ENCODE data around the gene TMPRSS15. TPM values are rescaled to one million over a fixed set of nuclear protein-coding genes. Genes with fewer than 3 reads are reported as not detected.
"Not testable (repeated sequence)": the region's sequence is repeated elsewhere in the genome, so short reads cannot be mapped to it uniquely, and the experiment has no call there.

The TMPRSS15 gene
- polyA plus RNA-seq (2012; ENCODE audit: insufficient read depth, insufficient read length): not detected

DNA sequence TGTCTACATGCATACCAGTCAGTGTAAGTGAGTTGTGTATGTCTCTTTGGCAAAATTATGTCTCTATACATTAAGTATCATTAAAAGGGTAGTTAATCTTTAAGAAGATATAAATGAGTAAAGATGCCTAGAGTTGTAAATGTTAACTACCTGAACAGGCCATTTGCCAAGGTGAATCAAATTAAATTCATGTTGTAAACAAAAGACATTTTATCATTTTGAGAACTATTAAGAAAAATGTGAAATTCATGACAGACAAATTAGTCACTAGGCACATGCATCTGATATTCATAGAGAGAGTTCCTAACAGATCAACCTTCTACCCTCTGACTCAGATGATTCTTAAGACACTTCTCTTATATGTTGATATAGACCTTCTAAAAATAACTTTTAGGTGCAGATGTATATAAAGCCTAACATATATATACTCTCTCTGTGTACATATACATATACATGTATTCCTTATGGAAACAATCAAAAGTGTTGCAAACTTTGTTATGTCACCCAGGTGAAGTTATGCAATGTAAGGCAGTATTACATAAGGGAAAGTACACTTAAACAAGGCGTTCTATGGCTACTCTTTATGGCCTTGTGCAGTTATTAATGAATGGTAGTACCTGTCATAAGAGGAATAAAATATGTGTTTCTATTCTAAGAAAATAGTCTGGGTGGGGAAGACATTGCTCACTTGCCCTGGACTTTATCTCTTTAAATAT is at the start of gene TMPRSS15:
TSS of gene TMPRSS15 (minus strand) at position 51 of the 716 bp plus-strand sequence. CDS start 163 bp downstream, outside the sequence.
- no peak for DNase-seq (ENCODE audit: low read depth, low spot score)
- H3K4me3 ChIP-seq (ENCODE audit: low read length): no peak within 1 kb of the TSS

DNA sequence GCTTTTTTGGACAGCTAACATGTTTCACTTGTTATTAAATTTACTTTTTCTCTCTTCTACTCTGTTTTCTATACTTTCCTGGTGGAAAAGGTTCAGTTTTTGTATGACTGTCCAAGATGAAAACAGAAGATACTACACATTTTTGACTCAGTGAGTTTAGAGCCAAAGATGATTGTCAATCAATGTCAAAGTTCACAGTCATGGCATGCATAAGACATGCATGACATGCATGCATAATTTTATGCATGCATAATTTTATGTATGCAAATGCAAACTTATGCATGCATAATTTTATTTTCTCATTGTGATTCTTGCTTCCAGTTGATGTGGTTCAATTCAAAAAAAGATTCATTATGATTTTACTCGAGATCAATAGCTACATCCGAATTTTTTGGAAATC is 48.1 kb upstream of the TMPRSS15 start:
- DNase-seq (ENCODE audit: low read depth, low spot score): no peak
- H3K4me3 ChIP-seq (ENCODE audit: low read length): no peak overlapping the region

DNA sequence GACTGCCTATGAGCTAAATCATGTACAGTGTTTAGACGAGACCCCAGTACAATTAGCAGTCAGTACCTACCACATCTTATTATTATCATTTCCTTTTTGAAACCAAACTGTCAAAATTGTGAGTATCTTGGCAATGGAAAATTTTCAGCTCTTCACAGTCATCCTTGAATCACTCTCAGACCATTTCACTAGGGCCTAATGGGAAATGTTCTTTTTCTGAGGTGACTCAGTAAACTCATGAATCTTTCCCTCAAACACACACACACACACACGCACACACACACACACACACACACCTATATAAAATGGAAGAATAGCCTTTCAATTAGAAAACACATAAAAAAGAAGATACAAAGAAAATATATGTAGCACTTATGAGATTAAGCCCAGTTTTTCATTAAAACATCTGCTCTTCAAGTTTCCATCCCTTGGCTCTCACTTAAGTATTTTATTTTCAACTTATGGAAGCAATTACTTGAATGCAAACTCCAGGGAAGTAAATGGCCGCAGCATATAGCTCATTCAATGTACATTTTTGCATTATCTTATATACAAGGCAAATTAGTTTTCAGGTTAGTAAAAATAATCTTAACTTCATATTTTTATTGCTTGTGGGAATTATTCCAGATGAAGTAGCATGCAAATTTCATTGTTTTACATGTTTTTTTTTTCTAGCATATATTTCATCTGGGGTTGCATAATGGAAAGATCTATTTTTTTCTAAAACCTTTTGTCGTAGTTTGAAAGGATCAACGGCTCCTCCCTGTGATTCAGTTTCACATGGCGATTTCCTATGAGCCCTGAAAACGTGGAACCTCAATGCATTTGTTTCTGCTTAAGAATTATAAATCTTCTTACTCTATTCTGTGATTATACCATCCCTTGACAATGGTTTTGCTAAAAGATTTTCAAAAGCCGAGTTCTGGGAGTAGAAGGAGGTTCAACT is 46.3 kb upstream of the TMPRSS15 start:
- H3K4me3 ChIP-seq (ENCODE audit: low read length): no peak overlapping the region

DNA sequence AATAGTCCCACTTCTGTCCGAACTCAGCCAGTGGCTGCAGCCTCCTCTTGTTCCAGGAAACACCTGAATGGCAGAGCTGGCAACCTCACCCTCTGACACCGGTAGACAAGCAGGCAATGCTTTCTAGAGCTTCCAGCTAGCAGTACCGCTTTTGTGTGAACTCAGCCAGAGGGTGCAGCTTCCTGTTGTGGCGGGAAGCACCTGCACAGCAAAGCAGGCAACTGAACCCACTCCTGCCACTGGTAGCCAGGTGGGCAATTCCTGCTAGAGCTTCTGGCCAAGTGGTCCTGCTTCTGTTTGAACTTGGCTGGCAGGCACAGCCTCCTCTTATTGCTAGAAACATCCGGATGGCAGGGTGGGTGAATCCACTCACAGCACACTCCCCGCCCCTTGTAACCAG is 40.1 kb upstream of the TMPRSS15 start:
- no peak overlapping the region for H3K4me3 ChIP-seq (ENCODE audit: low read length)
- peak; percentile 99 for DNase-seq (ENCODE audit: low read depth, low spot score)

More for the DNA sequence above, 46.3 kb upstream of the TMPRSS15 start:
- no peak for DNase-seq (ENCODE audit: low read depth, low spot score)

DNA sequence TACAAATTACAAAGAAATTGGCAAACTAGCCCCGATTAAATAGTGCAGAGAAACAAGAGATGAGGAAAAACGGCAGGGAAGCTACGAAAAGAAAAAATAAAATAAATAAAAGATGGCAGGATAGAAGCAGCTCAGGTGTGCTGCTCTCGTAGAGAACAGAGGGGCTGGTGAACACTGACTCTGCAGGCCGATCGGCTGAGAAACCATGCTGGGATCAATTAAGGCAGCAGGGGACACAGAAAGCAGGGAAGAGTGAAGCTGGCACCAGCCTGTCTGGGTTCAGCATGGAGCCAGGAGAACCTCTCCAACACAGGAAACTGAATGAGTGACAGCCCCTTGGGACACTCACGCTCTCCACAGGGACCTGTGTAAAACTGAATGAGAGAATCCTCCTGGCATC is 39.5 kb upstream of the TMPRSS15 start:
- peak overlapping the region; percentile 2; the same call in 1 of the 2 replicates for H3K4me3 ChIP-seq (ENCODE audit: low read length)
- DNase-seq (ENCODE audit: low read depth, low spot score): no peak

DNA sequence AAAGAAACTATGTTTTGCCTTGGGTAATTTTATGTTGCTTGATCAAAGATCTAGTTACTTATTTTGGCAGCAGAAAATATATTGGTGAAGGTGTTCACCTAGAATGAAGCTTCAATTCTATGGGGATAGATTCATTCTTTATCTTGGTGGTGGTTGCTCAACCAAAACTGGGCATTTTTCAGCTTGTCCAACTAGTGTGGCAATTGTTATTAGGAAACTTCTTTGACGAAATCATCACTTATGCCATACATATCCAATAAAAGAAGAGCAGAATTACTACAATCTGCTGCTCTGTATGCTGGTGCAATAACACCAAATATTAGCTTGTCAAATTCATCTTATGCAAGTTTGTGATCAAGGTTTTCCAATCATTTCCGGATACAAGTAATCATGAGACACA is 26.8 kb upstream of the TMPRSS15 start:
- DNase-seq (ENCODE audit: low read depth, low spot score): no peak
- no peak overlapping the region for H3K4me3 ChIP-seq (ENCODE audit: low read length)

DNA sequence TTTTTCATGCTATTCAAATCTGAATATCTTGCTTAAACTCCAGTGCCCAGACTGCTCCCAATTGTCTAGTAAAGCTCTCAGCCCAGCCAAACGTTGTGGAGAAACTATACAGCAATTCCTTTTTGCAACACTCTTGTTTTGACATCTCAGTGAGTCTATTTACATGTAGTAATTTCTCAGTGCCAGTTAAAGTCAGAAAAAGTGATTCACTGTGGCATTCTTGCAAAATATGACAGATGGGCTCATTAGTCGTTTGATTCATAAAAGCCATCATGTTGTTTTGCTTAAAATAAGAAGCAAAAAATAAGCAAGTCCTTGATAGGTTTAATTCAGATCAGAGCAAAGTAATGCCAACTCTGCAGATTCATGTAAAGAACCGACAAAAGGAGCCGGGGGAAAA is 20.7 kb upstream of the TMPRSS15 start:
- no peak overlapping the region for H3K4me3 ChIP-seq (ENCODE audit: low read length)

DNA sequence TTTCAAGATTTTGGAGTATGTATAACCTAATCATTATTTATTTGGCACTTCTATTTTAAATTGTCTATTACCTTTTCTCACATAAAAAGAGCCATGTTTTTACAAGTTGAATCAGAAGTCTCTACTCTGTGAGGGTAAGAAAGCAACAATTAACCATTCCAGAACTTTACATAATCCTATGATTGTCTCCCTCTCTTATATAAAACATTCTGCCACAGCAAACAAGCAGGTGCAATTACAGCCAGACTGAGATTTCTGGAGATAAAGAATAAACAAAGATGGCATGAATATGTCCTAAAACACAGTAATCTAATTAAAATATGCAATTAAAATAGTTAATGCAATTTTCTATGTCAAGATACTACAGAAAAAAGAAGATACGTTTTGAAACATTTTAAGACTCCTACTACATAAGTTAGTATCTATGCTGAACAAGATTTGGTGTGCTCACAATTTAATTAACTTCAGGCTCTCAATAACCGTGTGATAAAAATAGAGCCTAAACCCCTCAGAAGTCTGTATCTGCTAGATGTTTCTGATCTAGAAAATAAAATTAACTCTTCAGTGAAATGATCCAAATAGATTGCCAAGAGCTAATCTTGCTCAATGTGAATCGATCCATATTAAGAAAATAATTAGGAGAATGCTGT is 13.7 kb upstream of the TMPRSS15 start:
- no peak overlapping the region for H3K4me3 ChIP-seq (ENCODE audit: low read length)
- DNase-seq (ENCODE audit: low read depth, low spot score): no peak

More for the DNA sequence above, 20.7 kb upstream of the TMPRSS15 start:
- DNase-seq (ENCODE audit: low read depth, low spot score): no peak

DNA sequence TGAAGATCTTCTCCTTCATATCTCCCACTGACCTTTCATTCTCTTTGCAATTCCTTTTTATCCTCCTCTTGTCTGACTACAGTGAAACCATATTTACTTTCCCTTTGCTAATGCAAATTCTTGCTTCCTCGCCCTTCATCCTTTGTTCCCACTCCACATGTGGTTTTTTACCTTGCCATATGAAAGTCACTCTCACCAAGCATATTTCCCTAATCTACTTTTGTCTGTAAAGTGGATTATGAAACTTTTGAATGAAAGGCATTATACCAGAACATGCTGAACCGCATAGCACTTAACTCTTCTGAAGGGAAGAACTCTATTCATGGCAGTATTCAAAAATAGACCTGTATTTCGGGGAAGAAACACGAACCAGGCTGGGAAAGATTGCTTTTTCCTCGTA is 8.0 kb upstream of the TMPRSS15 start:
- no peak overlapping the region for H3K4me3 ChIP-seq (ENCODE audit: low read length)
- DNase-seq (ENCODE audit: low read depth, low spot score): peak; percentile 10

DNA sequence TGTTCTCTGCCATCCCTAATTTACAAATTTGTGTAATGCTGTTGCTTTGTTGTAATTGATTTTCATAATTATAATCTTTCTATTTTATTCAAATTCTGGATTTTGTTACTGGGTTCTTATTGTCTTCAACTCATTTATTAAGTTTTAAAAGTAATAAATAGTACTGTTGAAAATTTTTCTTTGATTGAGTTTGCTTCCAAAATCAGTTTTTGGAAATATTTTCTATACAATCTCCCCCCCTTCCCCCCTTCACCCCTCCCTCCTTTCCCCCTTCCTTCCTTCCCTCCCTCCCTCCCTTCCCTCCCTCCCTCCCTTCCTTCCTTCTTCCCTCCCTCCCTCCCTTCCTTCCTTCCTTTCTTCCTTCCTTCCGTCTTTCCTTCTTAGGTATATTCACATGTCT is 6.0 kb upstream of the TMPRSS15 start:
- DNase-seq (ENCODE audit: low read depth, low spot score): no peak
- H3K4me3 ChIP-seq (ENCODE audit: low read length): no peak overlapping the region

DNA sequence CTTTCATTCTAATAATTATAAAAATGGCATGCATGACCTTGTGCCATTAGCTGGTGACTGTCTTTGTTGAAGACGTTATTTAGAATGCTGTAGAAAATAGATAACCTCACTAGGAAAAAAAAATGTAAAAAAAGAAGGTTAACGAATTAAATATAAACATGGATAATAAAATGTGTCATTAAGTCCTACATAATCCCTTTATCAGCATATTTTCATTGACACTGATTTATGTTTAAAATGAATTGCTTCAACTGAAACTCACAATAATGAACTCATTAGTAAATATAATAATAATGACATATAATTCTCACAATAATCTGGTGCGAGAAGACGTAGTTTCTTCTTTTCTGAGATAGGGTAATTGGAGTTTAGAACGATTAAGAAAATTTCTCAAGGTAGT is 4.7 kb downstream of the TMPRSS15 start:
- H3K4me3 ChIP-seq (ENCODE audit: low read length): no peak overlapping the region
- DNase-seq (ENCODE audit: low read depth, low spot score): no peak

DNA sequence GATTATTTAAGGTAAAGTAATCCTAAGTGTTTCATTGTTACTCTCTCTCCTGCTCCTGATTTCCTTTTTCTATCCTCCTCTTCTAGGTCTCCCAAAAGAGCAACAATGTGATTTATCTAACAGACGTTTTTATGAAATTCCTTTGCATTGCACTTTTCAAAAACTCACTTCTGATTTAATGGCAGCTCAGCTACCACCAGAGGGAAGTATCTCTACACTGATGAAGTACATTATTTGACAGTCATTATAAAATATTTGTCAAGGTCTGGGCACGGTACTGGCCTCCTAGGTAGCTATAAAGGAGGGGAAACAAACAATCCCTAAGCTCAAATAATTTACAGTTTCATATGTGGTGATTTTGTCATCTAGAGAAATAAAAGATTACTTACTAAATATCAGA is 15.6 kb downstream of the TMPRSS15 start:
- peak; percentile 20 for DNase-seq (ENCODE audit: low read depth, low spot score)

DNA sequence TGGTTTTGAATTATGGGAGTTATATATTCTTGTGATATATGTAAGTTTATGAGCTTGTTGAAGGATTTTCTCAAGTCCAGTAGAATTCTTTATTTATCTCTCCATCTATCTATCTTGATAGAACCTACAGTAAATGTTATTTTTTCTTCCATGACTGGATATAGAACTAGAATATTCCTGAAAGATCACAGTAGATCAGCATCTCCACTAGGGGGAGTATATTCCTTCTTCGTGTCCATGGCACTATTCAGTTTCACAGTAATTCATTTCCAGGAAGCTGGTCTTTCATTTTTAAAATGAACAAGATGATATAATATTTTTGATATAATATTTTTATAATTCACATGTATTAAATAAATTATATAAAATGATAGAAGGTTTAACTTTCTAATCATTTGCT is 18.8 kb downstream of the TMPRSS15 start:
- H3K4me3 ChIP-seq (ENCODE audit: low read length): no peak overlapping the region
- DNase-seq (ENCODE audit: low read depth, low spot score): peak; percentile 50

More for the DNA sequence above, 15.6 kb downstream of the TMPRSS15 start:
- no peak overlapping the region for H3K4me3 ChIP-seq (ENCODE audit: low read length)

DNA sequence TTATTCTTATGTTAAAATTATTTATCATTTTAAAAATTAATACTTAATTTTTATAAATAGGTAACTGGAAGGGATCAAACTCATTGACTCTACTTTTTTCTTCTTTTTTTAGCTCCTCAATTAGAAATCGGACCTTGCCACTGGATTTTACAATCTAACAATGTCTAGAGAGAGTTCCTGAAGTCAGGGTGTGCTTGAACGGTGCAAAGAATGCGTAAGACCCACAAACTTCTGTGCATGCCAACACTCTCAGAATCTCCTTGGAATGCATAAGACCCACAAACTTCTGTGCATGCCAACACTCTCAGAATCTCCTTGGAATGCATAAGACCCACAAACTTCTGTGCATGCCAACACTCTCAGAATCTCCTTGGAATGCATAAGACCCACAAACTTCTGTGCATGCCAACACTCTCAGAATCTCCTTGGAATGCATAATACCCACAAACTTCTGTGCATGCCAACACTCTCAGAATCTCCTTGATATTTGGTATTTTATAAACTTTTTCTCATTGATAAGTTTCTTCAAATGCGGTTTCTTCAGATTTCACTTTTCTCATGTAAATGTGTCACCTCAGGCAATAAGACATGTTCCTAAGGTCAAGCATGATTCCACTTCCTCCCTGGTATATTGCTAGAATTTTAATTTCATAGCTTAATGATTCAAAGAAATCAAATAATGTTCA is 20.5 kb downstream of the TMPRSS15 start:
- DNase-seq (ENCODE audit: low read depth, low spot score); H3K4me3 ChIP-seq (ENCODE audit: low read length): not testable (repeated sequence)

DNA sequence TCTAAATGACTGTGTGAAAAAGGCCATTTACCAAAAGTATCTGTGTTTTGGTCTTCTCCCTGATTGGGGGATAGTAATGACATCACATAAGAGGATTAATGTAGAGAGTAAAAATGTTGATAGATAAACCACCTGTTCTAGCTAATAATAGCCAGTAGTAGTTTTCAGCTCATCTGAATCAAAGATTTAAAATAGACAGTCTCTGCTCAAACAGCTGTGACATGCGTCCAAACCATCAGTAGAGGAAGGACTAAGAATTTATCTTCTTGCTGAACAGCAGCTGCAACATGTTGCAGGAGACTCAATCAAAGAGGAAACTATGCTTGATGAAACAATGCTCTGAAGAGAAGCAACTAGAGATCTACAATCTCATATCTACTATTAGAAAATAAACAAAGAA is 21.4 kb downstream of the TMPRSS15 start:
- H3K4me3 ChIP-seq (ENCODE audit: low read length): no peak overlapping the region
- DNase-seq (ENCODE audit: low read depth, low spot score): no peak

DNA sequence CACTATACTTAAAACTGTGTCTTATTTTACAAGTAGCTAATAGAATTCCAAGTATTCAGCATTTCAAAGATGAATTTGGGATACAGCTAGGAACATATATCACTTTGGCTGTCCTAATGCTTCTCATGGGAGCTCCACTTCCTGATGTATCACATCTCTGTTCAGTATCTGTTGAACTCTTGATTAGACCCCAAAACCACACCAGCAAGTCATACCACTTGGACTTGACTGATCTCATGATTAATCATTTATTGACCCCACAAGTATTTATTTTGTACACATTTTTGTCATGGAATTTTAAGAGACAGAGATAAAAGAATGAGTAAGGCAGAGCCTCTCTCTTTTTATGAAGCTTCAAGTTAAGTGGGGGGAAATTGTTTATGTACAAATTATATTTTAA is 30.0 kb downstream of the TMPRSS15 start:
- no peak for DNase-seq (ENCODE audit: low read depth, low spot score)
- no peak overlapping the region for H3K4me3 ChIP-seq (ENCODE audit: low read length)

DNA sequence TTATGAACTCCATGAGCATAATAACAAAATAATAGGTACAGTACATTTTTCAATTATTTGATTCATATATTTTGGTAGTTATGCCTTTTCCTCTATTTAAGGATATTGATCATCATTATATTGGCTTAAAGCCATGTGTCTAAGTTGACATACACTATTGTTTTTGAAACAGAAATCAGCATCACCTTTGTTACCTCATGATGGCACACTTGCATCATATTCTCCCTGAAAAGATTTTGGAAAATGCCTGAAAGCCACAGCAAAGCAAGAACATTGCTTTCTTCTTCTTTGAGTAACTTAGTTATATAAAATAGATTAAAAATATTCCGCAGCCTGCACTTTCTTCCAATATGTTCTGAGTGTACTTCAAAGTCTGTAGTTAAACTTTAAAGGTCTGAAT is 33.3 kb downstream of the TMPRSS15 start:
- no peak overlapping the region for H3K4me3 ChIP-seq (ENCODE audit: low read length)
- DNase-seq (ENCODE audit: low read depth, low spot score): no peak

DNA sequence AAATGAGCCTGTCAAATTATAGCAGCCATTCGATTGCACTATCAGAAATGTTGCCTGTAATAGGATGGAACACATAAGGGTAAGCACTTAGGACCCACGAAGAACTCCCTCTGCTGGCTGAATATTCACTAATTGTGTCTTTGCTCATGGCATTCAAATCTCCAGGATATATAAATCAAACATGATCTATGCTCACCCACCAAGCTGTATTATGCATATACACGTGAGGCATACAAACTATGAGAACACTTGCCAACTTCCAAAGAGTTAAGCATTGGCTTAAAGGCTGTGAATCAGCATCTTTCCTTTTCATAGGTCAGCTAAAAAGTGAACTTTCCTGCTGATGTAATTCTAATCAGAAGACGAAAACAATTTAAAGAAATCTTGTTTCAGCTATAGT is 34.5 kb downstream of the TMPRSS15 start:
- peak; percentile 45 for DNase-seq (ENCODE audit: low read depth, low spot score)
- no peak overlapping the region for H3K4me3 ChIP-seq (ENCODE audit: low read length)

DNA sequence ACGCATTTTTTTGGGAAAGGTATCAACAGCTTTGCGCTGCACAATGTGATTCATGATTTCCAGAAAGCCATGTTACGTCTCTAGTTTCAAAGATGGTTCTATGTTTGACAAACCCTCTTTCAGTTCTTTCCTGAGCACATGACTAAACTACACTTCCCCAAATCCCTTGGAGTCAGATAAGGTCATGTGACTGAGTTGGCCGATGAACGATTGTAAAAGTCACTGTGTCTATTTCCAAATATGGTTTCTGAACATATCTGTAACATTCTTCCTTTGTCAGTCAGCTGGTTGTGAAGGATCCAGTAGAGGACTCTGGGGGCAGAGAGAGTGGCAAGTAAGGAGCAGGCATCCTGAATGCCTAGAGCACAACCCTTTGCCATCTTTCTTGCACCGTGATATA is 35.4 kb downstream of the TMPRSS15 start:
- DNase-seq (ENCODE audit: low read depth, low spot score): no peak
- no peak overlapping the region for H3K4me3 ChIP-seq (ENCODE audit: low read length)
